Measurements from ENCODE around the gene RSPH1. TPM values are rescaled to one million over a fixed set of nuclear protein-coding genes. Genes with fewer than 3 reads are reported as not detected.

Gene RSPH1
- polyA plus RNA-seq, 2 of the 4 experiments (the other 2 are of a cell fraction) = 0.71 to 0.85 TPM

DNA sequence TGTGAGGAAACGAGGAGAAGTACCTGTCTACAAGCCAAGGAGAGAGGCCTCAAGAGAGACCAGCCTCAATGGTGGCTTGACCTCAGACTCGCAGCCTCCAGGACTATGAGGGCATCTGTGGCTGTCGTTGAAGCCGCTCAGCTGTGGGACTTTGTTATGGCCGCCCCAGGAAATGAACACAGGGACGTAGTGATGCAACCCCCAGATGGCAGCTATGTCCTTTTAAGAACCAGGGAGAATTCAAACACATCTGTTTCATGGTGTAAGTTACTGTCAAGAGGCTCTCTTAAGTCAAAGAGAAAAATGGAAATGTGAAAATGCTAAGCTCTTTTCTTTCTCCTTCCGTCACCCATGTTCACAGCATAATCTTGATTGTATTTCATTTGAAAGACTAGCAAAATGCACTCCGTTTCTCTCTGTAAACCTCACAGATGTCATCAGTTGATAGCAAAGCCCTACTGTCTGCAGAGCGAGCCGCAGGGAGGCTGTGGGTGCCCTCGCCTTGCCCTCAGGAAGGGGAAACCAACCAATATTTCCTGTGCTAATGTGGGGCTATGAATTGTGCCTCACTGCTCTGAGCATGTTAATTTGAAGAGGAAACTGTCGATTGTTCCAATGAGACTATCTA is 71.0 kb downstream of the RSPH1 start:
- Histone ChIP-seq H3K4me3 (no peak overlapping the region), H3K27ac (no peak overlapping the region), H3K4me1 (no peaks in the 10 kb centered on the region), H3K4me2 (no peak overlapping the region), H3K9me3 (no peaks in the 10 kb centered on the region; the same call in 2 of the 3 replicates)
- ATAC-seq = no peak
- 50% methylated on average over 7 of the region's 12 CpGs for WGBS (ENCODE audit: missing lambda C conversion rate)
- no peak for DNase-seq (ENCODE audit: low read depth in 1 of 2, low spot score in 1 of 2)
- ChIA-PET CTCF (interaction anchor here (1.0 kb wide), 1 partner anchor 115 kb away, joined by 3 read pairs; no protein-coding TSS in a partner anchor), POLR2A (no interaction called here)
- no peak for FAIRE-seq
- no peak for TF ChIP-seq SREBF2 (IDR thresholded peaks at IDR 0.05)

DNA sequence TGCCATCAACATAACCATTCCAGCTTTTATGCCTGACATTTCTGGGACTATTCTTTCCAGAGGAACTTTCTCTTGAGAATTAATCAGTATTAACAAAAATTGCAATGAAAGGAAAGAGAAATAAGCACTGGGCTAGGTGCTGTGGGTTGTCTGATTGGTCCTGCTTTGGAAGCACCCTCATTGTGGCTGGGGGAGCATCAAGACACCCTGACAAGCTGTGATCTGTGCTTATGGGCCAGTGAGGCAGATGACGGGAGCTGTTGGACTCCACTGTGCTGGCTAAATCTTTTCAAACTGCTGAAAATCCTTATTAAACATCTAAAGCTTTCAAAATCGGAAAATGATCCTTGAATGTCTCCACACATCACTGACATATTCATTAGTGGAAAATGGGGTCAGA is 72.3 kb downstream of the RSPH1 start:
- no peak overlapping the region for H3K4me2 ChIP-seq
- 23% methylated on average over 2 of the region's 2 CpGs for WGBS (ENCODE audit: missing lambda C conversion rate)
- H3K4me3 ChIP-seq = no peak overlapping the region
- no peak overlapping the region for H3K27ac ChIP-seq
- FAIRE-seq = no peak
- no peak for DNase-seq (ENCODE audit: low read depth in 1 of 2, low spot score in 1 of 2)
- H3K4me1 ChIP-seq = no peaks in the 10 kb centered on the region
- ChIA-PET POLR2A (no interaction called here), CTCF (interaction anchor here (1.1 kb wide), 1 partner anchor 19 kb away, joined by 3 read pairs; no protein-coding TSS in a partner anchor)
- H3K9me3 ChIP-seq = no peaks in the 10 kb centered on the region; the same call in 2 of the 3 replicates
- ATAC-seq = no peak
- no peak for TF ChIP-seq BHLHE40 (IDR thresholded peaks at IDR 0.05; ENCODE audit: low read depth, low read length)
- no peak for TF ChIP-seq BCL3 (IDR thresholded peaks at IDR 0.05)
- TF ChIP-seq KDM1A (IDR thresholded peaks at IDR 0.05; ENCODE audit: low read depth) = no peak
- no peak for TF ChIP-seq ELK1 (IDR thresholded peaks at IDR 0.05; ENCODE audit: low read depth, low read length)

- Histone ChIP-seq H3K4me2 (no peak overlapping the region), H3K4me3 (no peak overlapping the region), H3K4me1 (no peaks in the 10 kb centered on the region), H3K27ac (no peak overlapping the region), H3K9me3 (no peaks in the 10 kb centered on the region; the same call in 2 of the 3 replicates)
- CTCF ChIA-PET = interaction anchor here (1.1 kb wide), 1 partner anchor 18 kb away, joined by 3 read pairs; no protein-coding TSS in a partner anchor
- TF ChIP-seq CHD4 (IDR thresholded peaks at IDR 0.05; ENCODE audit: borderline replicate concordance) (no peak), ZC3H11A (IDR thresholded peaks at IDR 0.05) (no peak), RAD21 (conservative IDR thresholded peaks at IDR 0.05 in 1 of 2, IDR thresholded peaks at IDR 0.05 in 1 of 2) (no peak), RARB (CRISPR knock-in tag; IDR thresholded peaks at IDR 0.05) (no peak), HOXA7 (CRISPR knock-in tag; IDR thresholded peaks at IDR 0.05) (no peak), MAFK (IDR thresholded peaks at IDR 0.05; ENCODE audit: partially characterized antibody) (peak; percentile 38), EP300 (IDR thresholded peaks at IDR 0.05) (no peak), RFX5 (IDR thresholded peaks at IDR 0.05) (no peak)
- DNase-seq (ENCODE audit: low read depth in 1 of 2, low spot score in 1 of 2) = no peak
- WGBS (ENCODE audit: missing lambda C conversion rate) = 54% methylated on average over 10 of the region's 10 CpGs
- FAIRE-seq = no peak
- POLR2A ChIA-PET = no interaction called here
- ATAC-seq = no peak
Observed at GRCh38 chr21:42423197-42423675, 72.8 kb downstream of the RSPH1 start.

Other genes starting within 250 kb of the RSPH1 start
- gene TFF3, start 180.8 kb downstream of the RSPH1 start, polyA plus RNA-seq (2011; rRNA removed) = 0.33 and 0.43 TPM in 2 replicates
- not detected in 3 replicates for gene TFF3, start 180.8 kb downstream of the RSPH1 start, polyA plus RNA-seq (2017; fragmentation: RNase III; extraction: RNeasy Plus Mini Kit Qiagen cat#74134 plus additional on column Dnase treatment)
- gene TFF2, start 145.2 kb downstream of the RSPH1 start, polyA plus RNA-seq (2011; rRNA removed) = not detected in 2 replicates
- gene TFF2, start 145.2 kb downstream of the RSPH1 start, polyA plus RNA-seq (2017; fragmentation: RNase III; extraction: RNeasy Plus Mini Kit Qiagen cat#74134 plus additional on column Dnase treatment) = not detected in 3 replicates
- 5.8 and 12.8 TPM in 2 replicates for gene TFF1, start 129.7 kb downstream of the RSPH1 start, polyA plus RNA-seq (2011; rRNA removed)
- gene TFF1, start 129.7 kb downstream of the RSPH1 start, polyA plus RNA-seq (2017; fragmentation: RNase III; extraction: RNeasy Plus Mini Kit Qiagen cat#74134 plus additional on column Dnase treatment) = 0.64 to 1.4 TPM (median 1.0 TPM) in 3 replicates
- gene TMPRSS3, start 100.2 kb downstream of the RSPH1 start, polyA plus RNA-seq (2011; rRNA removed) = 0.12 and 0.21 TPM in 2 replicates
- gene TMPRSS3, start 100.2 kb downstream of the RSPH1 start, polyA plus RNA-seq (2017; fragmentation: RNase III; extraction: RNeasy Plus Mini Kit Qiagen cat#74134 plus additional on column Dnase treatment) = 0.10 to 0.17 TPM in 2 of 3 replicates, not detected in the other
- gene UBASH3A, start 92.3 kb downstream of the RSPH1 start, polyA plus RNA-seq (2011; rRNA removed) = not detected in 2 replicates
- gene UBASH3A, start 92.3 kb downstream of the RSPH1 start, polyA plus RNA-seq (2017; fragmentation: RNase III; extraction: RNeasy Plus Mini Kit Qiagen cat#74134 plus additional on column Dnase treatment) = not detected in 3 replicates
- 1.9 and 2.1 TPM in 2 replicates for gene SLC37A1, start 17.6 kb upstream of the RSPH1 start, polyA plus RNA-seq (2011; rRNA removed)
- 1.9 to 2.3 TPM (median 2.1 TPM) in 3 replicates for gene SLC37A1, start 17.6 kb upstream of the RSPH1 start, polyA plus RNA-seq (2017; fragmentation: RNase III; extraction: RNeasy Plus Mini Kit Qiagen cat#74134 plus additional on column Dnase treatment)
- gene PDE9A, start 157.4 kb upstream of the RSPH1 start, polyA plus RNA-seq (2011; rRNA removed) = 3.1 and 3.3 TPM in 2 replicates
- gene PDE9A, start 157.4 kb upstream of the RSPH1 start, polyA plus RNA-seq (2017; fragmentation: RNase III; extraction: RNeasy Plus Mini Kit Qiagen cat#74134 plus additional on column Dnase treatment) = 0.58 to 1.5 TPM (median 1.3 TPM) in 3 replicates